Uterus (tissue), 4 donors: ENCODE data around the gene PAM. TPM values are rescaled to one million over a fixed set of nuclear protein-coding genes. Genes with fewer than 3 reads are reported as not detected.
A peak's percentile ranks its signal among the peaks of the same experiment; 100 is the strongest.

Experiments
- DNase-seq, 2 donors: peaks; one replicate each; pipeline ENCODE4 v3.0.0-alpha.2; 2019 to 2020
- H3K27ac ChIP-seq, 2 donors: fragments of 200-600 bp; sonication (generic); 1 replicate in 1 of 2; 2 replicates in 1 of 2; pipeline ENCODE4 v1.5.1; 2016 to 2018
- H3K27me3 ChIP-seq, 2 donors: fragments of 200-600 bp; sonication (generic); one replicate each; pipeline ENCODE4 v1.5.1; 2018 to 2019; ENCODE audit warnings: control low read depth in 1 of 2
- H3K36me3 ChIP-seq, 2 donors: fragments of 200-600 bp; sonication (generic); one replicate each; pipeline ENCODE4 v1.5.1; 2019; ENCODE audit warnings: control low read depth in 1 of 2
- H3K4me1 ChIP-seq, 2 donors: fragments of 200-600 bp; sonication (generic); one replicate each; pipeline ENCODE4 v1.5.1; 2018 to 2019; ENCODE audit warnings: control low read depth in 1 of 2
- H3K4me3 ChIP-seq, 2 donors: fragments of 200-600 bp; sonication (generic); 1 replicate in 1 of 2; 2 replicates in 1 of 2; pipeline ENCODE4 v1.5.1; 2018 to 2019; ENCODE audit warnings: mild to moderate bottlenecking in 1 of 2
- H3K9me3 ChIP-seq, 2 donors: fragments of 200-600 bp; sonication (generic); one replicate each; pipeline ENCODE4 v1.5.1; 2019; ENCODE audit warnings: control low read depth in 1 of 2
- POLR2A ChIP-seq, 2 donors: fragments of 450-650 bp; IDR thresholded peaks; one replicate each; pipeline ENCODE4 v1.6.1; 2016; ENCODE audit warnings: antibody characterized with exemption in 2 of 2, mild to moderate bottlenecking in 1 of 2, moderate library complexity in 1 of 2
- intact Hi-C: fragments of 100-400 bp; cut with DNase I; formaldehyde crosslinking; loops from one replicate; pipeline ENCODE4 v1.15.1; 2023; ENCODE audit warnings: low total_unique reads
- total RNA-seq, 4 donors: library from RNA; depleted of rRNA in 3 of 4; stranded (reverse); fragments of >200 nt in 3 of 4; gene quantifications; one replicate each; pipeline versions ENCODE4 v1.1.0 to v1.2.4, GENCODE V29; 2014 to 2023
- TF ChIP-seq, protein P1 (sequence below), 4 experiments: fragments of 200-600 bp in 2 of 4; fragments of 450-650 bp in 2 of 4; sonication (generic) in 2 of 4; IDR thresholded peaks; one replicate each; pipeline ENCODE4 v1.5.1; 2016 to 2019; ENCODE audit warnings: antibody characterized with exemption in 4 of 4, mild to moderate bottlenecking in 2 of 4, moderate library complexity in 1 of 4
- donor health status: DM: yes; HTN: yes; CAD: no.

Gene PAM
- 100 to 1,000 TPM; 101 to 502 (median 168) TPM for total RNA-seq

DNA sequence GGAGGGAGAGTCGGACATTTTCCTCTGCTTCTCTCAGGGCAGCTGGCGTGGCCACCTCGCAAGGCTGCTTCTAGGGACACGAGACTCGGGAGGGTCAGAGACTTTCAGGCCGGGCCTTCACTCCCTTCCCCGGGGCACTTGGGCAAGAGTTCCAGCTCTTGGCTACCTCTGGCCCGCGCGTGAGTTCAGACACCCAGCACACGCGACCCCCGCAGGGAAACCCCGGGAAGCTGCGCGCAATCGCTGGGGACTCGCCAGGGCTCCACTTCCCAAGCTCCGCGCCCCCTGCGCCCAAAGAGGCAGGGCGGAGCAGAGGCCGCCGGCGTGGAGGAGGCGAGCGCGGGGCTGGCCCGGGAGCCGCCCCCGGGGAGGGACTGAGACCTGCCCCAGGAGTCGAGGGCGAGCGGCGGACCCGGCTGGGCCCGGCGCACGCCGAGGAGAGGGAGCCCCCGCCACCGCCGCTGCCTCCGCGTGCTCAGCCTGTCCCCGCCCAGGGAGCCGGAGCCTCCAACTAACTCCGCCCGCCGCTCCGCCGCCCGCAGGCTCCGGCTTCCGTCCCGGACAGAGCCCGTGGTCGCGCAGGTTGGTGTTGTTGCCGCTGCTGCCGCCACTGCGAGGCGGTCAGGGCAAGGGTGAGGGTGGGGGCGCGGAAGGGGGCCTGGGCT lies at the start of gene PAM:
Gene PAM, plus strand, starts transcription at position 539 of the 665 bp plus-strand sequence. CDS start 110,891 bp downstream, outside the sequence.
- Histone ChIP-seq H3K36me3 (no peaks in the 10 kb centered on the region), H3K4me3 (peak within 1 kb of the TSS; percentile 57 to 75), H3K27ac (peak within 1 kb of the TSS; percentile 54 to 79), H3K9me3 (no peaks in the 10 kb centered on the region), H3K4me1 (no peaks in the 10 kb centered on the region), H3K27me3 (no peaks in the 10 kb centered on the region)
- intact Hi-C loops = no loop called here
- DNase-seq = peak; percentile 59 to 71
- peak; percentile 32 to 56 for TF ChIP-seq POLR2A (IDR thresholded peaks at IDR 0.05)
- TF ChIP-seq, protein P1, sequence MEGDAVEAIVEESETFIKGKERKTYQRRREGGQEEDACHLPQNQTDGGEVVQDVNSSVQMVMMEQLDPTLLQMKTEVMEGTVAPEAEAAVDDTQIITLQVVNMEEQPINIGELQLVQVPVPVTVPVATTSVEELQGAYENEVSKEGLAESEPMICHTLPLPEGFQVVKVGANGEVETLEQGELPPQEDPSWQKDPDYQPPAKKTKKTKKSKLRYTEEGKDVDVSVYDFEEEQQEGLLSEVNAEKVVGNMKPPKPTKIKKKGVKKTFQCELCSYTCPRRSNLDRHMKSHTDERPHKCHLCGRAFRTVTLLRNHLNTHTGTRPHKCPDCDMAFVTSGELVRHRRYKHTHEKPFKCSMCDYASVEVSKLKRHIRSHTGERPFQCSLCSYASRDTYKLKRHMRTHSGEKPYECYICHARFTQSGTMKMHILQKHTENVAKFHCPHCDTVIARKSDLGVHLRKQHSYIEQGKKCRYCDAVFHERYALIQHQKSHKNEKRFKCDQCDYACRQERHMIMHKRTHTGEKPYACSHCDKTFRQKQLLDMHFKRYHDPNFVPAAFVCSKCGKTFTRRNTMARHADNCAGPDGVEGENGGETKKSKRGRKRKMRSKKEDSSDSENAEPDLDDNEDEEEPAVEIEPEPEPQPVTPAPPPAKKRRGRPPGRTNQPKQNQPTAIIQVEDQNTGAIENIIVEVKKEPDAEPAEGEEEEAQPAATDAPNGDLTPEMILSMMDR (IDR thresholded peaks at IDR 0.05) = no peak

DNA sequence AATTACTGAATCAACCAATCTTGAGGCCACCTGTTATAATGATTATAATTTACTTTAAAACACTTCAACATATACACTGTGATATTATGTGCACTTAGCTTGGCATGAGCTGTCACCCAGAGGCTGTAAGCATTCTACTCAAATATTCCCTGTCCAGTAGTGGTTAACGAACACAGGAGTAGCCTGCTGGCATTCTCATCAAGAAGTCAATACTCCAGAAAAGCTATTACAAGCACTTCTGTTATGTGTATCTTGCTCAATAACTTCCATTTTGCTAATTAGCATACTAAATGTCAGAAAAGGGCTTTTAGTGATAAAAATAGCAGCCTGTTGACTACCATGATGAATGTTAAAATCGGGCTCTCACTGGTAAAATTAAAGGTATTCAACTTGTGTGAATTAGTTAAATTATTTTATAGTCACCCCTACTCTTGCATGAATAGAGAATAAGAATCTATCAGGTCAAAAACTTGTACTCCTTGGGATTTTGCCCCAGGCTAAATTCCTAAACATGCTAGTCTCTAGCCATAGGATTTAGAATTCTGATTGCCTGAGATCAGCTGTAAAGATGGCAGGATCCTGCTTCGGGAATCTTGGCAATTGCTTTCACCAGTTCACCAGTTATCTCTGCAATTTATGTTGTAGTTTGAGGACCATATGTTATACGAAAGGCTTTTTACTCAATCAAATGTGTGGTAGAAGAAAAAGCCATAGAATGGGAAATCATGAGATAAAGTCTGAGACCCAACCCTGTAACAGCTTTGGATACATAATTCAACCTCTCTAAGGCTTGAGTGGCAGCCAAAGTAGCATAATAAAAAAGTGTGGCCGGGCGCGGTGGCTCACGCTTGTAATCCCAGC lies 43.4 kb upstream of the PAM start:
- H3K27me3 ChIP-seq = no peaks in the 10 kb centered on the region
- H3K4me1 ChIP-seq = no peaks in the 10 kb centered on the region
- no peak overlapping the region for H3K27ac ChIP-seq
- no peak for DNase-seq
- intact Hi-C loops = no loop called here
- H3K9me3 ChIP-seq = no peaks in the 10 kb centered on the region
- H3K36me3 ChIP-seq = no peaks in the 10 kb centered on the region
- no peak for TF ChIP-seq POLR2A (IDR thresholded peaks at IDR 0.05)
- TF ChIP-seq, protein P1 (IDR thresholded peaks at IDR 0.05) = no peak
- no peak overlapping the region for H3K4me3 ChIP-seq

DNA sequence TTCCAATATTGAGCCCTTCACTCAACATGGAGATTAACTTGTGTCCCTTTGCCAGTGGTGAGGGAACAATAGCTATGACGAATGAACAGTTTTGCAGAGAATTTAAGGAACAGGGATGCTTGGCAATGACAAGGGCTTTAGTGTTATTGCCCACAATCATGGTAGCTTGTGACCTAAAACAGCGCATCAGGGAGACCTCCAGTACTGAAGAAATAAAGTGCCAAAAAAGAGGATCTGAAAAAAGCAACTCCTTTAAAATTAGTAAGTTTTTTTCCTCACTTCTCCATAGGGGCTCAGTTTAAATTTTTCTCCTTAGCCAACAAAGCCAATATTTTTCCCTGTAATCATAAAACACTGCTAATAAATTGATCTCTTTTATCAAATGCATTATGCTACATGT lies 41.8 kb upstream of the PAM start:
- TF ChIP-seq, protein P1 (IDR thresholded peaks at IDR 0.05) = no peak
- TF ChIP-seq POLR2A (IDR thresholded peaks at IDR 0.05) = no peak
- H3K4me1 ChIP-seq = no peaks in the 10 kb centered on the region
- no peak for DNase-seq
- H3K4me3 ChIP-seq = no peak overlapping the region
- no peaks in the 10 kb centered on the region for H3K27me3 ChIP-seq
- H3K27ac ChIP-seq = no peak overlapping the region
- intact Hi-C loops = no loop called here
- no peaks in the 10 kb centered on the region for H3K36me3 ChIP-seq
- H3K9me3 ChIP-seq = no peaks in the 10 kb centered on the region

DNA sequence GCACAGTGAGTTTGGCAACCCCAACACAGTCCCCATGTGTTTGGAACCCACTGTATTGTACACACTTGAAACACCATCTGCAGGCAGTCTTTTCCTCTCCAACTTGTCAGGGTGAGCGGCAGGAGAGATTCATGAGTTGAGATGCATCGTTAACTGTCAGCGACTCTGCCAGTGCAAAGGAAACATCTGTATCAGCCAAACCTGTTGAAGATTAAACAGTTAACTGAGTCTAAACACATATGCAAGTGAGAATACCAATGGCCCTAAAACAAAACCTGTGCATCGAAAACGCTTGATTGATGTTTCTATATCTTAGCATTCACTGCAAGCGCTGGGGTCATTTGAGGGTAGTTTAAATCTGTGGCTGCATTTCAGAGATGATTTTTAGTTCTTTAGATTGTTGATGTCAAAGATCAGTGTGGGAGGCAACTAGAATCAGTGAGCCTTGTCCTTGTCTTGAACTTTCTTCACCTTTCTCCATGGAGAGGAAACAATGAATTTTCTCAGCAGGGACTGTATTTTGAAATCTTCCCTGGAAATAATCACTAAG lies 41.3 kb upstream of the PAM start:
- no peaks in the 10 kb centered on the region for H3K27me3 ChIP-seq
- no peaks in the 10 kb centered on the region for H3K4me1 ChIP-seq
- no peaks in the 10 kb centered on the region for H3K36me3 ChIP-seq
- no peak overlapping the region for H3K4me3 ChIP-seq
- H3K27ac ChIP-seq = no peak overlapping the region
- DNase-seq = no peak
- no peaks in the 10 kb centered on the region for H3K9me3 ChIP-seq
- TF ChIP-seq POLR2A (IDR thresholded peaks at IDR 0.05) = no peak
- TF ChIP-seq, protein P1 (IDR thresholded peaks at IDR 0.05) = no peak
- intact Hi-C loops = no loop called here
